Fibroblast of skin of abdomen (primary cell): ENCODE measurements around the gene THSD7B.

Source experiments
- DNase-seq: peaks from one replicate; pipeline ENCODE4 v3.0.0-alpha.2; 2013

Gene THSD7B

GRCh38 chr2:137155356-137156104 lies 390.2 kb downstream of the THSD7B start:
- DNase-seq: peak; percentile 9

GRCh38 chr2:137156221-137156844 lies 391.0 kb downstream of the THSD7B start:
- no peak for DNase-seq

- no peak for DNase-seq
Observed at GRCh38 chr2:137157851-137158250, 392.5 kb downstream of the THSD7B start.

GRCh38 chr2:137161250-137161649 lies 395.9 kb downstream of the THSD7B start:
- no peak for DNase-seq

GRCh38 chr2:137165968-137166367 lies 400.6 kb downstream of the THSD7B start:
- DNase-seq: no peak

GRCh38 chr2:137167651-137168050 lies 402.3 kb downstream of the THSD7B start:
- no peak for DNase-seq

- DNase-seq: peak; percentile 14
Observed at GRCh38 chr2:137168552-137168951, 403.2 kb downstream of the THSD7B start.

- DNase-seq: peak; percentile 20
Observed at GRCh38 chr2:137172162-137172561, 406.8 kb downstream of the THSD7B start.

- peak; percentile 83 for DNase-seq
Observed at GRCh38 chr2:137173463-137173862, 408.1 kb downstream of the THSD7B start.

GRCh38 chr2:137175246-137175645 lies 409.9 kb downstream of the THSD7B start:
- no peak for DNase-seq

GRCh38 chr2:137178951-137179377 lies 413.6 kb downstream of the THSD7B start:
- DNase-seq: peak; percentile 49

GRCh38 chr2:137179542-137179941 lies 414.2 kb downstream of the THSD7B start:
- no peak for DNase-seq

- no peak for DNase-seq
Observed at GRCh38 chr2:137180012-137180411, 414.7 kb downstream of the THSD7B start.

- DNase-seq: no peak
Observed at GRCh38 chr2:137181370-137181769, 416.0 kb downstream of the THSD7B start.

GRCh38 chr2:137182071-137182470 lies 416.7 kb downstream of the THSD7B start:
- DNase-seq: no peak

GRCh38 chr2:137183206-137183898 lies 418.0 kb downstream of the THSD7B start:
- no peak for DNase-seq

GRCh38 chr2:137185378-137186078 lies 420.2 kb downstream of the THSD7B start:
- DNase-seq: peak; percentile 12

- DNase-seq: no peak
Observed at GRCh38 chr2:137187216-137187615, 421.9 kb downstream of the THSD7B start.

GRCh38 chr2:137190411-137191195 lies 425.3 kb downstream of the THSD7B start:
- DNase-seq: no peak

GRCh38 chr2:137192366-137193310 lies 427.3 kb downstream of the THSD7B start:
- DNase-seq: peak; percentile 24

GRCh38 chr2:137193401-137193800 lies 428.1 kb downstream of the THSD7B start:
- DNase-seq: no peak
